H1 (cell line): ENCODE measurements around the gene URB2. TPM values are rescaled to one million over a fixed set of nuclear protein-coding genes. Genes with fewer than 3 reads are reported as not detected.

Experiments
- CTCF ChIA-PET: fragments of 300-600 bp; sonication (Branson Sonifier 250); formaldehyde crosslinking; loops from one replicate; lab custom pipeline; 2021; ENCODE audit not compliant: partially characterized antibody; lab: Charles Lee
- POLR2A ChIA-PET: fragments of 300-600 bp; sonication (Branson Sonifier 250); formaldehyde crosslinking; loops from one replicate; lab custom pipeline; 2021; ENCODE audit warnings: inconsistent platforms; ENCODE audit not compliant: partially characterized antibody; lab: Charles Lee
- DNase-seq, 2 experiments: peaks; one replicate each; pipeline versions ENCODE4 v3.0.0 to v3.0.0-alpha.2; 2010 to 2022; ENCODE audit warnings: low spot score in 2 of 2, low read depth in 1 of 2, mixed read lengths in 1 of 2
- FAIRE-seq: peaks from 2 replicates; lab custom pipeline; 2011; peaks lifted over from hg19 to GRCh38; lab: Jason Lieb, UNC
- H2AFZ ChIP-seq: 2 replicates; pipeline ENCODE4 v1.8.1; 2012; ENCODE audit warnings: low read length, inconsistent platforms
- H2AK5ac ChIP-seq: 2 replicates; pipeline ENCODE4 v1.6.1; 2013; ENCODE audit warnings: low read depth, low read length
- H2BK120ac ChIP-seq: replicated peaks from 2 replicates; pipeline ENCODE3; 2013; ENCODE audit warnings: low read depth, low read length, inconsistent platforms
- H2BK12ac ChIP-seq: 2 replicates; pipeline ENCODE4 v1.6.1; 2013; ENCODE audit warnings: low read depth, low read length
- H2BK15ac ChIP-seq: 2 replicates; pipeline ENCODE4 v1.6.1; 2013; ENCODE audit warnings: low read length
- H2BK20ac ChIP-seq: 2 replicates; pipeline ENCODE4 v1.6.1; 2013; ENCODE audit warnings: low read length
- H2BK5ac ChIP-seq: 2 replicates; pipeline ENCODE4 v1.6.1; 2013; ENCODE audit warnings: low read depth, low read length
- H3K14ac ChIP-seq: 2 replicates; pipeline ENCODE4 v1.6.1; 2013; ENCODE audit warnings: inconsistent platforms; ENCODE audit not compliant: insufficient read length
- H3K18ac ChIP-seq: 2 replicates; pipeline ENCODE4 v1.6.1; 2013; ENCODE audit warnings: low read length; ENCODE audit errors: extremely low read depth
- H3K23ac ChIP-seq: 2 replicates; pipeline ENCODE4 v1.6.1; 2013; ENCODE audit warnings: inconsistent platforms; ENCODE audit not compliant: insufficient read length
- H3K23me2 ChIP-seq: 2 replicates; pipeline ENCODE4 v1.6.1; 2013; ENCODE audit warnings: low read depth, low read length
- H3K27ac ChIP-seq: 2 replicates; pipeline ENCODE4 v1.6.1; 2011; ENCODE audit warnings: low read depth, low read length, inconsistent platforms
- H3K27me3 ChIP-seq, 4 experiments: replicated peaks in 1 of 4; 1 replicate in 1 of 4; 2 replicates in 3 of 4; pipeline versions ENCODE4 v1.6.1 to v1.8.1; 2011 to 2013; ENCODE audit warnings: low read length in 3 of 4, mild to moderate bottlenecking in 3 of 4, inconsistent platforms in 2 of 4, mixed read lengths in 2 of 4, moderate library complexity in 1 of 4; ENCODE audit not compliant: control insufficient read depth in 3 of 4, insufficient read depth in 3 of 4; ENCODE audit errors: extremely low read depth in 1 of 4
- H3K36me3 ChIP-seq, 4 experiments: 2 replicates each; pipeline versions ENCODE4 v1.6.1 to v1.8.1; 2011 to 2013; ENCODE audit warnings: mild to moderate bottlenecking in 4 of 4, low read length in 3 of 4, moderate library complexity in 2 of 4, control low read depth in 1 of 4, inconsistent platforms in 1 of 4; ENCODE audit not compliant: insufficient read depth in 4 of 4, control insufficient read depth in 2 of 4
- H3K4ac ChIP-seq: replicated peaks from 2 replicates; pipeline ENCODE3; 2013; ENCODE audit warnings: low read length, low read depth, mixed read lengths, inconsistent platforms; ENCODE audit not compliant: insufficient read length
- H3K4me1 ChIP-seq, 4 experiments: replicated peaks in 1 of 4; 1 replicate in 1 of 4; 2 replicates in 3 of 4; pipeline versions ENCODE4 v1.6.1 to v1.8.1; 2011 to 2013; ENCODE audit warnings: low read length in 3 of 4, inconsistent platforms in 2 of 4, mixed read lengths in 1 of 4; ENCODE audit not compliant: insufficient read depth in 4 of 4, control insufficient read depth in 3 of 4
- H3K4me2 ChIP-seq, 2 experiments: 2 replicates each; pipeline versions ENCODE4 v1.6.1 to v1.8.1; 2011 to 2013; ENCODE audit warnings: low read depth in 2 of 2, low read length in 2 of 2, control low read depth in 1 of 2, inconsistent platforms in 1 of 2, mild to moderate bottlenecking in 1 of 2; ENCODE audit not compliant: insufficient read depth in 1 of 2
- H3K4me3 ChIP-seq, 4 experiments: fragments of 200-600, 300-600 bp in 1 of 4; sonication (generic), shearing (Covaris generic), sonication (Bioruptor Twin) in 1 of 4; 2 replicates each; pipeline versions ENCODE4 v1.5.1 to v1.8.1; 2011 to 2016; ENCODE audit warnings: low read length in 4 of 4, low read depth in 3 of 4, control low read depth in 2 of 4, inconsistent platforms in 2 of 4, mild to moderate bottlenecking in 2 of 4, mixed read lengths in 1 of 4, moderate library complexity in 1 of 4; ENCODE audit not compliant: insufficient read depth in 2 of 4; ENCODE audit errors: extremely low read depth in 1 of 4
- H3K56ac ChIP-seq: replicated peaks from 2 replicates; pipeline ENCODE3; 2013; ENCODE audit warnings: low read depth, mild to moderate bottlenecking, mixed read lengths, low read length, inconsistent platforms; ENCODE audit not compliant: insufficient read length
- H3K79me1 ChIP-seq: 2 replicates; pipeline ENCODE4 v1.6.1; 2013; ENCODE audit warnings: low read depth, low read length, control low read depth
- H3K79me2 ChIP-seq, 2 experiments: 2 replicates each; pipeline versions ENCODE4 v1.6.1 to v1.8.1; 2012 to 2013; ENCODE audit warnings: low read length in 2 of 2, mild to moderate bottlenecking in 2 of 2, inconsistent platforms in 1 of 2; ENCODE audit not compliant: insufficient read depth in 2 of 2, control insufficient read depth in 1 of 2
- H3K9ac ChIP-seq, 4 experiments: replicated peaks in 1 of 4; 1 replicate in 1 of 4; 2 replicates in 3 of 4; pipeline versions ENCODE4 v1.6.1 to v1.8.1; 2011 to 2013; ENCODE audit warnings: low read depth in 3 of 4, low read length in 3 of 4, control low read depth in 2 of 4, mild to moderate bottlenecking in 2 of 4, moderate library complexity in 2 of 4, inconsistent platforms in 1 of 4; ENCODE audit errors: extremely low read depth in 1 of 4
- H3K9me3 ChIP-seq, 2 experiments: 2 replicates each; pipeline versions ENCODE4 v1.6.1 to v1.8.1; 2012 to 2013; ENCODE audit warnings: mild to moderate bottlenecking in 2 of 2, moderate library complexity in 2 of 2, control low read depth in 1 of 2, inconsistent platforms in 1 of 2, low read depth in 1 of 2, low read length in 1 of 2, mixed read lengths in 1 of 2; ENCODE audit not compliant: insufficient read depth in 2 of 2
- H4K20me1 ChIP-seq, 2 experiments: replicated peaks in 1 of 2; 2 replicates each; pipeline versions ENCODE3 to v1.8.1; 2011 to 2013; ENCODE audit warnings: inconsistent platforms in 2 of 2, low read length in 2 of 2, mild to moderate bottlenecking in 1 of 2; ENCODE audit not compliant: insufficient read depth in 2 of 2, control insufficient read depth in 1 of 2
- H4K5ac ChIP-seq: 2 replicates; pipeline ENCODE4 v1.6.1; 2013; ENCODE audit warnings: low read length, low read depth, mixed read lengths, inconsistent platforms; ENCODE audit not compliant: insufficient read length
- H4K8ac ChIP-seq: 2 replicates; pipeline ENCODE4 v1.8.0; 2013; ENCODE audit warnings: mild to moderate bottlenecking, moderate library complexity, low read length, inconsistent platforms; ENCODE audit not compliant: insufficient read depth; ENCODE audit errors: extremely low read depth
- H4K91ac ChIP-seq: replicated peaks from 2 replicates; pipeline ENCODE3; 2013; ENCODE audit warnings: low read length, mixed read lengths, inconsistent platforms; ENCODE audit not compliant: insufficient read length
- ASH2L ChIP-seq: fragments of 200-600, 300-600 bp; sonication (generic); IDR thresholded peaks from one replicate; pipeline ENCODE4 v1.7.1; 2017; ENCODE audit warnings: low read length
- BACH1 ChIP-seq: IDR thresholded peaks from 2 replicates; pipeline ENCODE4 v1.6.1; 2012; ENCODE audit warnings: low read length, improper control_type of control experiment
- CBX5 ChIP-seq: fragments of 300-800, 300-1000 bp; sonication (generic); IDR thresholded peaks from 2 replicates; pipeline ENCODE4 v1.7.1; 2016; ENCODE audit warnings: antibody characterized with exemption, low read length, low read depth
- CBX8 ChIP-seq: fragments of 300-800, 300-1000 bp; sonication (generic); IDR thresholded peaks from 2 replicates; pipeline ENCODE4 v1.7.1; 2016; ENCODE audit warnings: low read depth, low read length, borderline replicate concordance
- CTBP2 ChIP-seq: IDR thresholded peaks from 2 replicates; pipeline ENCODE4 v1.7.0; 2011; ENCODE audit warnings: borderline replicate concordance, mild to moderate bottlenecking, moderate library complexity, mixed read lengths, low read length; ENCODE audit not compliant: insufficient read depth, insufficient read length
- MAX ChIP-seq: IDR thresholded peaks from 2 replicates; pipeline ENCODE4 v1.6.1; 2012; ENCODE audit warnings: inconsistent platforms
- SIN3A ChIP-seq, 2 experiments: IDR thresholded peaks in 1 of 2; conservative IDR thresholded peaks in 1 of 2; 2 replicates each; pipeline ENCODE4 v1.6.1; 2011 to 2012; ENCODE audit warnings: low read length in 2 of 2, improper control_type of control experiment in 1 of 2, low read depth in 1 of 2, mild to moderate bottlenecking in 1 of 2
- SP4 ChIP-seq: IDR thresholded peaks from 2 replicates; pipeline ENCODE4 v1.6.1; 2012; ENCODE audit warnings: low read length, inconsistent platforms
- SRF ChIP-seq: IDR thresholded peaks from 2 replicates; pipeline ENCODE4 v1.6.1; 2011; ENCODE audit warnings: mild to moderate bottlenecking, low read depth, low read length, moderate library complexity
- TEAD4 ChIP-seq: IDR thresholded peaks from 2 replicates; pipeline ENCODE4 v1.6.1; 2012; ENCODE audit warnings: low read depth, low read length, inconsistent platforms, mixed read lengths
- WGBS, 2 experiments: shearing (Covaris generic) in 1 of 2; methylation state at CpG; one replicate each; pipeline versions ENCODE4 v1.1.6 to v1.1.7; 2013 to 2015; ENCODE audit warnings: low lambda C conversion rate in 2 of 2, mixed read lengths in 2 of 2, inconsistent platforms in 1 of 2, low coverage in 1 of 2, missing lambda C conversion rate in 1 of 2; ENCODE audit not compliant: insufficient replicate concordance in 2 of 2, insufficient coverage in 1 of 2, insufficient read length in 1 of 2; ENCODE audit errors: extremely low coverage in 1 of 2, missing lambda C conversion rate in 1 of 2; 5-methylcytosine and 5-hydroxymethylcytosine counted together
- polyA plus RNA-seq, 7 experiments: library from polyadenylated mRNA; depleted of rRNA in 3 of 7; stranded (reverse) in 5 of 7; unstranded in 2 of 7; fragments of >200 nt in 5 of 7; fragments of 200-250 nt in 2 of 7; gene quantifications; 1 replicate in 5 of 7; 2 replicates in 1 of 7; 4 replicates in 1 of 7; pipeline versions ENCODE4 v1.2.1 to v1.2.3, GENCODE V29; 2011 to 2013; ENCODE audit warnings: missing spikeins in 2 of 7, mixed read lengths in 2 of 7
- total RNA-seq: library from RNA; stranded (reverse); fragmentation: NEBNext Ultra II Directional; extraction: Animal tissue kit (Norgen Biotek cat#: 25700); gene quantifications from 2 replicates; pipeline ENCODE4 v1.2.1, GENCODE V29; 2021

URB2 gene
- total and polyA plus RNA-seq, 2 of the 8 experiments (the other 6 are each of a cell fraction or from before 2014, with no cell fraction given), result 13.7 to 33.0 TPM

- Histone ChIP-seq H4K5ac (peak overlapping the region; percentile 75), H3K27ac (no peak overlapping the region), H2BK120ac (no peak overlapping the region), H3K23ac (no peak overlapping the region), H3K9me3 (no peaks in the 10 kb centered on the region), H2BK12ac (no peak overlapping the region), H2BK15ac (no peak overlapping the region), H2AK5ac (peak overlapping the region; percentile 10; the same call in 1 of the 2 replicates), H3K36me3 (peaks cover 0 to 3% (median under 1%) of the 10 kb centered on the region in 4 experiments; a peak in 2 of 8 replicates), H3K4ac (no peak overlapping the region), H3K4me2 (peak overlapping the region; percentile 95 to 100), H3K79me1 (peaks cover 14% of the 10 kb centered on the region), H2BK5ac (0 out of 2 replicates have a peak overlapping the region, but pooled peaks have one; percentile 26), H2BK20ac (no peak overlapping the region), H3K56ac (no peak overlapping the region), H4K8ac (peak overlapping the region; percentile 63), H3K4me1 (peaks cover 3 to 6% (median 5%) of the 10 kb centered on the region in 4 experiments; a peak in 6 of 7 replicates), H3K18ac (no peak overlapping the region), H2AFZ (peak overlapping the region; percentile 47; the same call in 1 of the 2 replicates), H3K79me2 (peaks cover 20 to 89% of the 10 kb centered on the region in 2 experiments), H3K23me2 (peaks cover 10% of the 10 kb centered on the region), H3K4me3 (peak overlapping the region; percentile 92 to 100 (median 97)), H3K27me3 (no peaks in the 10 kb centered on the region), H4K20me1 (peaks cover 5 to 14% of the 10 kb centered on the region in 2 experiments), H3K9ac (peak overlapping the region; percentile 45 to 84 (median 70)), H3K14ac (no peak overlapping the region), H4K91ac (peak overlapping the region; percentile 34)
- 4% methylated on average over 28 of the region's 86 CpGs; no CpG with 5 or more reads in 1 of the 2 experiments for WGBS, 2 experiments
- ChIA-PET CTCF (interaction anchor here (0.6 to 2.2 kb wide), 4 partner anchors 10 to 180 kb away, joined by 3 to 7 read pairs (median 4); partner anchors contain the start of gene ABCB10), POLR2A (interaction anchor here (1.6 to 2.6 kb wide), 2 partner anchors 67 to 461 kb away, joined by 3 to 9 read pairs; partner anchors contain the start of gene ABCB10)
- FAIRE-seq (no peak), DNase-seq (peak in 1 of 2 experiments; percentile 66)
- TF ChIP-seq CBX5 (no peak), CTBP2 (no peak), BACH1 (no peak), SP4 (no peak), SIN3A (conservative IDR thresholded peaks at IDR 0.05 in 1 of 2, IDR thresholded peaks at IDR 0.05 in 1 of 2; ENCODE audit: low read depth in 1 of 2, low read length in 2 of 2) (peak in 1 of 2 experiments; percentile 51; a peak in 2 of 4 replicates), CBX8 (no peak), MAX (peak; percentile 11; the same call in 1 of the 2 replicates), SRF (no peak), ASH2L (peak; percentile 37), TEAD4 (0 out of 2 replicates have a peak, but pooled peaks have one; percentile 38)
Measured at GRCh38 chr1:229625071-229625914, 754 bp upstream of the URB2 start.
